Measurements from ENCODE around the gene CERT1. TPM values are rescaled to one million over a fixed set of nuclear protein-coding genes. Genes with fewer than 3 reads are reported as not detected.

The CERT1 gene
- polyA plus RNA-seq, 2 of the 4 experiments (the other 2 are of a cell fraction) = 19.5 to 22.5 TPM

DNA sequence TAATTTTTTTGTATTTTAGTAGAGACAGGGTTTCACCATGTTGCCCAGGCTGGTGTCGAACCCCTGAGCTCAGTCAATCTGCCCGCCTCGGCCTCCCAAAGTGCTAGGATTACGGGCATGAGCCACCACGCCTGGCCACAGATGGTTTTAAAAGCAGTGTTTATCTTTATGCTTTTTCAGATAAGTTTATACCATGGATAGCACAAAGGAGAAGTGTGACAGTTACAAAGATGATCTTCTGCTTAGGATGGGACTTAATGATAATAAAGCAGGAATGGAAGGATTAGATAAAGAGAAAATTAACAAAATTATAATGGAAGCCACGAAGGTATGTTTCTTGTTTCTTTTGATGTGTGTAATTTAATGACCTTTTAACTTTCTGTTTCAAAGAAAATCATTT lies 35.4 kb upstream of the CERT1 start:
- WGBS (ENCODE audit: missing lambda C conversion rate) = 91% methylated on average over 6 of the region's 6 CpGs
- Histone ChIP-seq H3K9me3 (no peaks in the 10 kb centered on the region), H3K27ac (no peak overlapping the region), H3K4me3 (no peak overlapping the region), H3K4me1 (no peaks in the 10 kb centered on the region), H3K4me2 (no peak overlapping the region)
- ChIA-PET POLR2A (no interaction called here), CTCF (interaction anchor here (1.2 kb wide), 1 partner anchor 13 kb away, joined by 4 read pairs; no protein-coding TSS in a partner anchor)
- ATAC-seq = no peak
- TF ChIP-seq EHF (CRISPR knock-in tag; IDR thresholded peaks at IDR 0.05) = no peak
- no peak for TF ChIP-seq GATA3 (IDR thresholded peaks at IDR 0.05; ENCODE audit: borderline replicate concordance)
- TF ChIP-seq, protein P1, sequence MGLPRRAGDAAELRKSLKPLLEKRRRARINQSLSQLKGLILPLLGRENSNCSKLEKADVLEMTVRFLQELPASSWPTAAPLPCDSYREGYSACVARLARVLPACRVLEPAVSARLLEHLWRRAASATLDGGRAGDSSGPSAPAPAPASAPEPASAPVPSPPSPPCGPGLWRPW (IDR thresholded peaks at IDR 0.05) = no peak
- TF ChIP-seq BHLHE40 (IDR thresholded peaks at IDR 0.05; ENCODE audit: low read depth, low read length) = no peak
- TF ChIP-seq EHMT2 (IDR thresholded peaks at IDR 0.05; ENCODE audit: low read depth) = no peak
- no peak for TF ChIP-seq CHD2 (IDR thresholded peaks at IDR 0.05; ENCODE audit: low read length, partially characterized antibody)
- TF ChIP-seq, protein P2, sequence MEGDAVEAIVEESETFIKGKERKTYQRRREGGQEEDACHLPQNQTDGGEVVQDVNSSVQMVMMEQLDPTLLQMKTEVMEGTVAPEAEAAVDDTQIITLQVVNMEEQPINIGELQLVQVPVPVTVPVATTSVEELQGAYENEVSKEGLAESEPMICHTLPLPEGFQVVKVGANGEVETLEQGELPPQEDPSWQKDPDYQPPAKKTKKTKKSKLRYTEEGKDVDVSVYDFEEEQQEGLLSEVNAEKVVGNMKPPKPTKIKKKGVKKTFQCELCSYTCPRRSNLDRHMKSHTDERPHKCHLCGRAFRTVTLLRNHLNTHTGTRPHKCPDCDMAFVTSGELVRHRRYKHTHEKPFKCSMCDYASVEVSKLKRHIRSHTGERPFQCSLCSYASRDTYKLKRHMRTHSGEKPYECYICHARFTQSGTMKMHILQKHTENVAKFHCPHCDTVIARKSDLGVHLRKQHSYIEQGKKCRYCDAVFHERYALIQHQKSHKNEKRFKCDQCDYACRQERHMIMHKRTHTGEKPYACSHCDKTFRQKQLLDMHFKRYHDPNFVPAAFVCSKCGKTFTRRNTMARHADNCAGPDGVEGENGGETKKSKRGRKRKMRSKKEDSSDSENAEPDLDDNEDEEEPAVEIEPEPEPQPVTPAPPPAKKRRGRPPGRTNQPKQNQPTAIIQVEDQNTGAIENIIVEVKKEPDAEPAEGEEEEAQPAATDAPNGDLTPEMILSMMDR (IDR thresholded peaks at IDR 0.05) = no peak
- no peak for TF ChIP-seq NPAS2 (CRISPR knock-in tag; IDR thresholded peaks at IDR 0.05; ENCODE audit: borderline replicate concordance)
- no peak for TF ChIP-seq ZNF302 (CRISPR knock-in tag; IDR thresholded peaks at IDR 0.05)
- TF ChIP-seq PHF8 (IDR thresholded peaks at IDR 0.05; ENCODE audit: borderline replicate concordance, low read depth) = no peak
- no peak for TF ChIP-seq CEBPB (IDR thresholded peaks at IDR 0.05)
- TF ChIP-seq FOSB (CRISPR knock-in tag; IDR thresholded peaks at IDR 0.05) = no peak
- no peak for FAIRE-seq
- no peak for DNase-seq (ENCODE audit: low read depth in 1 of 2, low spot score in 1 of 2)

DNA sequence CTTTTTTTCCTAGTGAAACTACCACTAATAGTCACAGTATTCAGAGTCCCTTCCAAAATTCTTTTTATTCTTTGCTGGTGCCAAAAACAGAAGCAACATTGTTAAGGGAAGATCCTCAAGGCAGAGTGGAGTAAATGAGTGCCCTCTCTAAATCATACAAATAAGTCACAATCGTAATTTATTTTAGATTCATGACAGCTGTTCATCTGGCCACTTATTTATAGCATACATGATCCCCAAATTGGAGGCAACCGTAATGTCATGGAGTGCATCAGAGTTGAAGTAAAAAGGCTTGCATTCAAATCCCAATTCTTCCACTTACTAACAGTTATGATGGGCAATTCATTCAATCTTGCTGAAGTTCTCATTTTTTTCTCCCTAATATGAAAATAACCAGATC lies 33.7 kb upstream of the CERT1 start:
- no peak overlapping the region for H3K4me3 ChIP-seq
- H3K4me1 ChIP-seq = no peaks in the 10 kb centered on the region
- WGBS (ENCODE audit: missing lambda C conversion rate) = 86% methylated on average over 2 of the region's 2 CpGs
- FAIRE-seq = no peak
- ChIA-PET POLR2A (no interaction called here), CTCF (interaction anchor here (0.6 kb wide), 1 partner anchor 872 kb away, joined by 3 read pairs; no protein-coding TSS in a partner anchor)
- no peak overlapping the region for H3K4me2 ChIP-seq
- no peak overlapping the region for H3K27ac ChIP-seq
- no peak for ATAC-seq
- no peak for DNase-seq (ENCODE audit: low read depth in 1 of 2, low spot score in 1 of 2)
- TF ChIP-seq NFE2L2 (conservative IDR thresholded peaks at IDR 0.05; ENCODE audit: low read length) (no peak), EP300 (IDR thresholded peaks at IDR 0.05) (no peak)
- no peaks in the 10 kb centered on the region for H3K9me3 ChIP-seq

DNA sequence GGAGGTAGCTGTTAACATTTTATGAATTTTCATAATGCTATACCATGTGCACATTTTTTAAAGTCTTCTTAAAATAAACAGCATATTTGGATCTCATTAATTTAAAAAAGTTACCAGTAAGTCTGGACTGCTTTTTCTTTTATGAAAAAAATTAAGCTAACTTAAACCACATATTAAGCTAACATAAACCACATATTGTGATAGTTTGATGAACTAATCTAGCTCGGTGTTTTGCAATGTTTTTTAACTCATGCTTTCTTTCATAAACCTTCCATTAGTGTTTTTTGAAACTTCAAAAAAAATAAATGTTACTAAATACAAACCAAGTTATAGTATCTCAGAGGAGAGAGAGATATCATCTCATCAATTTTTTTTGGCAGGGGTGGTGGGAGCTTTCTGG lies 26.8 kb upstream of the CERT1 start:
- 93% methylated on average over 1 of the region's 1 CpG for WGBS (ENCODE audit: missing lambda C conversion rate)
- ChIA-PET CTCF (interaction anchor here (0.7 kb wide), 1 partner anchor 17 kb away, joined by 3 read pairs; no protein-coding TSS in a partner anchor), POLR2A (no interaction called here)
- DNase-seq (ENCODE audit: low read depth in 1 of 2, low spot score in 1 of 2) (no peak), FAIRE-seq (no peak), ATAC-seq (no peak)
- Histone ChIP-seq H3K4me1 (peaks cover 9% of the 10 kb centered on the region; the same call in 2 of the 3 replicates), H3K4me3 (no peak overlapping the region), H3K27ac (no peak overlapping the region), H3K9me3 (peaks cover 4% of the 10 kb centered on the region; the same call in 1 of the 3 replicates), H3K4me2 (no peak overlapping the region)
- TF ChIP-seq POLR2AphosphoS2 (conservative IDR thresholded peaks at IDR 0.05; ENCODE audit: low read length) (no peak), ZC3H11A (IDR thresholded peaks at IDR 0.05) (no peak), KDM5A (IDR thresholded peaks at IDR 0.05) (no peak), JUNB (IDR thresholded peaks at IDR 0.05) (no peak), FOSB (CRISPR knock-in tag; IDR thresholded peaks at IDR 0.05) (no peak), ESRRA (IDR thresholded peaks at IDR 0.05; ENCODE audit: borderline replicate concordance, low read length) (no peak), MAZ (IDR thresholded peaks at IDR 0.05; ENCODE audit: borderline replicate concordance, low read depth, low read length) (no peak), NR3C1 (IDR thresholded peaks at IDR 0.05) (no peak), ZSCAN20 (CRISPR knock-in tag; IDR thresholded peaks at IDR 0.05) (no peak), RARB (CRISPR knock-in tag; IDR thresholded peaks at IDR 0.05) (no peak), HOXB13 (CRISPR knock-in tag; IDR thresholded peaks at IDR 0.05; ENCODE audit: low read depth) (no peak), FOXS1 (CRISPR knock-in tag; IDR thresholded peaks at IDR 0.05) (no peak), RFX5 (IDR thresholded peaks at IDR 0.05) (no peak)
- TF ChIP-seq, protein P3, sequence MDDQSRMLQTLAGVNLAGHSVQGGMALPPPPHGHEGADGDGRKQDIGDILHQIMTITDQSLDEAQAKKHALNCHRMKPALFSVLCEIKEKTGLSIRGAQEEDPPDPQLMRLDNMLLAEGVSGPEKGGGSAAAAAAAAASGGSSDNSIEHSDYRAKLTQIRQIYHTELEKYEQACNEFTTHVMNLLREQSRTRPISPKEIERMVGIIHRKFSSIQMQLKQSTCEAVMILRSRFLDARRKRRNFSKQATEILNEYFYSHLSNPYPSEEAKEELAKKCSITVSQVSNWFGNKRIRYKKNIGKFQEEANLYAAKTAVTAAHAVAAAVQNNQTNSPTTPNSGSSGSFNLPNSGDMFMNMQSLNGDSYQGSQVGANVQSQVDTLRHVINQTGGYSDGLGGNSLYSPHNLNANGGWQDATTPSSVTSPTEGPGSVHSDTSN (IDR thresholded peaks at IDR 0.05) = no peak
- TF ChIP-seq, protein P4, sequence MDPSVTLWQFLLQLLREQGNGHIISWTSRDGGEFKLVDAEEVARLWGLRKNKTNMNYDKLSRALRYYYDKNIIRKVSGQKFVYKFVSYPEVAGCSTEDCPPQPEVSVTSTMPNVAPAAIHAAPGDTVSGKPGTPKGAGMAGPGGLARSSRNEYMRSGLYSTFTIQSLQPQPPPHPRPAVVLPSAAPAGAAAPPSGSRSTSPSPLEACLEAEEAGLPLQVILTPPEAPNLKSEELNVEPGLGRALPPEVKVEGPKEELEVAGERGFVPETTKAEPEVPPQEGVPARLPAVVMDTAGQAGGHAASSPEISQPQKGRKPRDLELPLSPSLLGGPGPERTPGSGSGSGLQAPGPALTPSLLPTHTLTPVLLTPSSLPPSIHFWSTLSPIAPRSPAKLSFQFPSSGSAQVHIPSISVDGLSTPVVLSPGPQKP (IDR thresholded peaks at IDR 0.05; ENCODE audit: low read depth, low read length) = no peak
